GM19043 (cell line): ENCODE data around the gene C1QL2.

Experiments used
- ATAC-seq: cut with Tn5 transposase; IDR thresholded peaks from one replicate; pipeline ENCODE4 v1.9.1; 2021; ENCODE audit warnings: low read depth; ENCODE audit not compliant: unreplicated experiment

The C1QL2 gene

GRCh38 chr2:119147776-119148715, 10.5 kb downstream of the C1QL2 start:
- ATAC-seq = no peak

- no peak for ATAC-seq
Observed at GRCh38 chr2:119144806-119145205, 13.7 kb downstream of the C1QL2 start.

GRCh38 chr2:119142824-119143223, 15.7 kb downstream of the C1QL2 start:
- ATAC-seq = no peak

- ATAC-seq = no peak
Observed at GRCh38 chr2:119137502-119137901, 21.0 kb downstream of the C1QL2 start.

- ATAC-seq = no peak
Observed at GRCh38 chr2:119136872-119137271, 21.7 kb downstream of the C1QL2 start.

- ATAC-seq = no peak
Observed at GRCh38 chr2:119136093-119136492, 22.5 kb downstream of the C1QL2 start.

- ATAC-seq = no peak
Observed at GRCh38 chr2:119134775-119135174, 23.8 kb downstream of the C1QL2 start.

GRCh38 chr2:119126650-119127049, 31.9 kb downstream of the C1QL2 start:
- no peak for ATAC-seq

GRCh38 chr2:119123389-119123788, 35.2 kb downstream of the C1QL2 start:
- no peak for ATAC-seq

GRCh38 chr2:119122663-119123062, 35.9 kb downstream of the C1QL2 start:
- no peak for ATAC-seq

- ATAC-seq = no peak
Observed at GRCh38 chr2:119119999-119120756, 38.4 kb downstream of the C1QL2 start.

- ATAC-seq = no peak
Observed at GRCh38 chr2:119119076-119119785, 39.3 kb downstream of the C1QL2 start.

GRCh38 chr2:119117891-119118882, 40.4 kb downstream of the C1QL2 start:
- no peak for ATAC-seq

- no peak for ATAC-seq
Observed at GRCh38 chr2:119117408-119117807, 41.1 kb downstream of the C1QL2 start.

GRCh38 chr2:119116411-119117295, 41.9 kb downstream of the C1QL2 start:
- no peak for ATAC-seq

GRCh38 chr2:119114266-119114665, 44.3 kb downstream of the C1QL2 start:
- no peak for ATAC-seq

GRCh38 chr2:119113489-119113770, 45.1 kb downstream of the C1QL2 start:
- ATAC-seq = no peak

- ATAC-seq = no peak
Observed at GRCh38 chr2:119112770-119113488, 45.6 kb downstream of the C1QL2 start.
